H54 (cell line): Measurements from ENCODE around the gene TEX13A.

ENCODE experiments used
- DNase-seq: peaks from one replicate; pipeline ENCODE4 v3.0.0; 2011; ENCODE audit warnings: low spot score, mixed read lengths; ENCODE audit not compliant: insufficient read length
- FAIRE-seq: peaks from 3 replicates; lab custom pipeline; 2011; peaks lifted over from hg19 to GRCh38; lab: Jason Lieb, UNC
- POLR2A ChIP-seq: IDR thresholded peaks from 2 replicates; pipeline ENCODE4 v1.6.1; 2011; ENCODE audit warnings: low read depth, mild to moderate bottlenecking, low read length

TEX13A gene

GRCh38 chrX:105219454-105220401 lies 766 bp downstream of the TEX13A start:
- DNase-seq (no peak), FAIRE-seq (no peak)
- TF ChIP-seq POLR2A = no peak

DNA sequence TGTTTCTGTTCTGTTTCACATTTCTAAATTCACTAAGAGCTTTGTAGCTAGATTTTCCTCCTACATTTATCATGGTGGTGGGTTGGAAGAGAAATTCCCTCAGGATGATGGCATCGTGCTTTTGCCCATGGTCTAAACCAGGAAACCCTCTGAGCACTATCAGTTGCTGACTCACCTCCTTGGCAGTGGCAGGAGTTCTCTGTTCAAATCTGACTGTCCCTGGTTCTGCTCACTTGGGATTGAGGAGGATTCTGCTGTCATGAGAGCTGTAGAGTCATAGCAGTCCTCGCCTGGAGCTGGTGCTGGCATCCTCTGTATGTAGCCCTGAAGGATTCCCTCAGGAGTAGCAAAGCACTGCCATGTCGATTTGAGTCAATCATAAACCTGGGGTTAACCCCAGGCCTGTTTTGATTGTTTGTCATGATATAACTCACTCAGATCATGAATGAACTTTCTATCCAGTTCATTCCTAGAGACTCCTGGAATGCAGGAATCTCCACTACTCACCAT lies 9.4 kb downstream of the TEX13A start:
- DNase-seq (no peak), FAIRE-seq (no peak)
- no peak for TF ChIP-seq POLR2A

GRCh38 chrX:105210258-105210657 lies 10.2 kb downstream of the TEX13A start:
- no peak for TF ChIP-seq POLR2A
- DNase-seq (no peak), FAIRE-seq (no peak)

- no peak for TF ChIP-seq POLR2A
- no peak for FAIRE-seq
- DNase-seq = no peak
Observed at GRCh38 chrX:105209406-105209805, 11.1 kb downstream of the TEX13A start.

GRCh38 chrX:105191878-105192277 lies 28.6 kb downstream of the TEX13A start:
- FAIRE-seq (no peak), DNase-seq (no peak)
- TF ChIP-seq POLR2A = no peak

DNA sequence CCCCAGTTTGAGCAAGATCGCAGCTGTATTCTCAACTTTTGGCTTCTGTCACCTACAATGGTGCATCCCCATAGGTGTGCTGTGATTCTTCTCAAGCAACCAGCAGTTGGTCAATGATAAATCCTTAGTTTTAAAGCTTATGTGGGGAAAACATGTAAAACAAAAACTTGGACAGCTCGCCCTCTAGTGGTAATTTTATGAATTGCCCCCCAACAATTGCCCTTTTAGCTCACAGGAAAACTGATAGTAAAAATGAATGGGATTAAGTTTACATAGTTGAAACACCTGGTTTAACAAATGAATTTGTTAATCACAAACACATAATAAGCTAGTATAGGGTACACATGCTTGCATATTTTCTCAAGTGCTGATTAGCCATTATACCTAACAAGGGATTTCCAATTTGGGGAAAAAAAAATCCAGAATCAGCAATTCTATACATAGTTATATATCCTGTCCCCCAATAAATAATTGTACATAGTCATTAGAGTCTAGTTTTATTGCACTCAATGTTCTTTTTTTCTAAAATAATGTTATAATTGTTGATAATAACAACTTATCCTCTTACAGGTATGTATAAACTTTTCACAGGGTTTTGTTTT lies 30.1 kb downstream of the TEX13A start:
- TF ChIP-seq POLR2A = no peak
- DNase-seq (no peak), FAIRE-seq (no peak)

DNA sequence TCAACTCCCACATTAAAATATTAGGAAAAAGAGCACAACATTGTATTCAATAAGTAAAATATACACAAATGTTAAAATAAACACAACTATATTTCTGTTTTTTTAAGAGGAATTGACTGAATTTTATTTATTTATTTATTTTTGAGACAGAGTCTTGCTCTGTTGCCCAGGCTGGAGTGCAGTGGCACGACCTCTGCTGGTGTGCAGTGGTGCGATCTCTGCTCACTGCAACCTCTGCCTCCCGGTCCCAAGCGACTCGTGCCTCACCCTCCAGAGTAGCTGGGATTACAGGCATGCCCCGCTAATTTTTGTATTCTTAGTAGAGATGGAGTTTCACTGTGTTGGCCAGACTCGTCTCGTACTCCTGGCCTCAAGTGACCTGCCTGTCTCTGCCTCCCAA lies 31.4 kb downstream of the TEX13A start:
- DNase-seq (no peak), FAIRE-seq (no peak)
- no peak for TF ChIP-seq POLR2A

DNA sequence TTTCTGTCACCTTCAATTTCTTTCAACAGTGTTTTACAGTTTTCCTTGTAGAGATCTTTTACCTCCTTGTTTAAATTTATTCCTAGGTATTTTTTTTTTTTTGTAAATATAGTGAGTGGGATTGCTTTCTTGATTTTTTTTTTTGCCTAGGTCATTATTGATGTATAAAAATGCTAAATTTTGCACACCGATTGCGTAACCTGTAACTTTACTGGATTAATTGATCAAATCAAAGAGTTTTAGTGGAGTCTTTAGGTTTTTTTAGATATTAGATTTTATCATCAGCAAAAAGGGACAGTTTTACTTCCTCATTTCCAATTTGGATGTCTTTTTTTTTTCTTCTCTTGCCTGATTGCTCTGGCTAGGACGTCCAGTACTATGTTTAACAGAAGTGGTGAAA lies 40.9 kb downstream of the TEX13A start:
- TF ChIP-seq POLR2A = no peak
- DNase-seq = no peak
- FAIRE-seq = no peak

GRCh38 chrX:105173071-105173470 lies 47.4 kb downstream of the TEX13A start:
- no peak for FAIRE-seq
- TF ChIP-seq POLR2A = no peak
- DNase-seq = no peak
